ENCODE results near the gene AQP2. TPM values are rescaled to one million over a fixed set of nuclear protein-coding genes. Genes with fewer than 3 reads are reported as not detected.

AQP2 gene
- total and polyA plus RNA-seq, 2 of the 4 experiments (the other 2 are of a cell fraction): not detected

GRCh38 chr12:49972129-49972528 is 21.6 kb downstream of the AQP2 start:
- H3K27me3 ChIP-seq (ENCODE audit: control insufficient read depth, insufficient read depth, low read length): peaks cover 49% of the 10 kb centered on the region
- no peak overlapping the region for H3K27ac ChIP-seq (ENCODE audit: insufficient read depth, low read length)
- H2AFZ ChIP-seq (replicated peaks; ENCODE audit: low read length, poor library complexity): no peak overlapping the region
- H3K23ac ChIP-seq (ENCODE audit: low read depth, low read length): no peak overlapping the region
- DNase-seq: no peak
- intact Hi-C loops (cut with micrococcal nuclease) (no loop called here), in situ Hi-C loops (cut with MboI; ENCODE audit: low sequenced_read_pairs) (loop anchor here (5.0 to 10.0 kb wide), 2 partner anchors 85 to 203 kb away; partner anchors contain the start of gene ASIC1), dilution Hi-C loops (cut with HindIII; ENCODE audit: low sequenced_read_pairs, unreplicated experiment) (no loop called here)
- no peak overlapping the region for H2AK5ac ChIP-seq (ENCODE audit: low read depth, low read length)
- H3K14ac ChIP-seq (replicated peaks; ENCODE audit: low read depth, low read length): no peak overlapping the region
- H4K5ac ChIP-seq (ENCODE audit: low read depth, low read length): no peak overlapping the region
- ChIA-PET POLR2A (ENCODE audit: unreplicated experiment) (no interaction called here), CTCF (interaction anchor here (1.0 kb wide), 1 partner anchor 98 kb away, joined by 3 read pairs; no protein-coding TSS in a partner anchor)
- H3K4me1 ChIP-seq (ENCODE audit: control insufficient read depth, insufficient read depth, low read length): no peaks in the 10 kb centered on the region
- no peaks in the 10 kb centered on the region for H3K36me3 ChIP-seq (ENCODE audit: control insufficient read depth, insufficient read depth, low read length)
- no peak overlapping the region for H3K9ac ChIP-seq (ENCODE audit: low read depth, low read length)
- no peak overlapping the region for H3K4ac ChIP-seq (ENCODE audit: low read depth, low read length)
- no peak overlapping the region for H3K56ac ChIP-seq (ENCODE audit: extremely low read depth, insufficient read depth, low read length)
- H3K9me3 ChIP-seq (ENCODE audit: control insufficient read depth, insufficient read depth, low read length): no peaks in the 10 kb centered on the region
- no peaks in the 10 kb centered on the region for H4K20me1 ChIP-seq (ENCODE audit: insufficient read depth, low read length)
- BruUV-seq (replicated peaks): no TSS peak
- H2BK20ac ChIP-seq (ENCODE audit: low read depth, low read length): no peak overlapping the region
- TF ChIP-seq RCOR1 (IDR thresholded peaks at IDR 0.05; ENCODE audit: insufficient replicate concordance, low read length): no peak
- no peak for TF ChIP-seq FOS (IDR thresholded peaks at IDR 0.05; ENCODE audit: low read depth, low read length)
- TF ChIP-seq BHLHE40 (IDR thresholded peaks at IDR 0.05; ENCODE audit: low read depth, low read length): no peak
- no peak for TF ChIP-seq MAFK (IDR thresholded peaks at IDR 0.05; ENCODE audit: low read depth, low read length)
- no peak for TF ChIP-seq ELK1 (IDR thresholded peaks at IDR 0.05; ENCODE audit: borderline replicate concordance, low read depth, low read length)
- no peak for TF ChIP-seq MAZ (IDR thresholded peaks at IDR 0.05; ENCODE audit: borderline replicate concordance, low read depth, low read length)
- H3K79me1 ChIP-seq (ENCODE audit: low read depth in 1 of 2, low read length in 2 of 2): no peaks in the 10 kb centered on the region
- no peak overlapping the region for H3K18ac ChIP-seq (ENCODE audit: low read depth, low read length)
- H3K9me1 ChIP-seq (ENCODE audit: insufficient read depth, low read length): no peaks in the 10 kb centered on the region
- H4K8ac ChIP-seq (ENCODE audit: low read depth in 2 of 2, low read length in 2 of 2): no peak overlapping the region
- H2AK9ac ChIP-seq (replicated peaks; ENCODE audit: low read depth, low read length, poor library complexity): no peak overlapping the region
- no peak overlapping the region for H2BK120ac ChIP-seq (ENCODE audit: low read depth, low read length)
- no peak overlapping the region for H3K4me3 ChIP-seq (ENCODE audit: insufficient read depth, low read depth, low read length)
- no peak overlapping the region for H3K4me2 ChIP-seq (ENCODE audit: low read depth, low read length)
- no peak overlapping the region for H4K91ac ChIP-seq (ENCODE audit: insufficient read depth, low read depth, low read length)
- H2BK15ac ChIP-seq (ENCODE audit: low read depth, low read length): no peak overlapping the region
- no CpG with 5 or more reads among the region's 9 CpGs for WGBS, 2 experiments (ENCODE audit: extremely low coverage in 2 of 2, insufficient read length in 1 of 2)
- no peak for ATAC-seq (ENCODE audit: low read depth)
- no peak overlapping the region for H2BK5ac ChIP-seq (ENCODE audit: low read depth, low read length, poor library complexity, severe bottlenecking)

Measured in IMR-90 (cell line).